AG09309 (cell line): Measurements from ENCODE around the gene LARGE1.

Experiments used
- DNase-seq: peaks from one replicate; pipeline ENCODE4 v3.0.0-alpha.2; 2010; ENCODE audit warnings: low read depth
- H3K4me3 ChIP-seq: 2 replicates; pipeline ENCODE4 v1.5.1; 2011; ENCODE audit warnings: mild to moderate bottlenecking, low read depth, low read length, moderate library complexity; ENCODE audit not compliant: control insufficient read depth
- TF ChIP-seq, protein P1 (sequence below): IDR thresholded peaks from 2 replicates; pipeline ENCODE4 v1.5.1; 2011; ENCODE audit warnings: mild to moderate bottlenecking, low read depth, low read length, inconsistent platforms; ENCODE audit not compliant: insufficient read depth, control insufficient read depth; ENCODE audit errors: missing control alignments

Gene LARGE1

DNA sequence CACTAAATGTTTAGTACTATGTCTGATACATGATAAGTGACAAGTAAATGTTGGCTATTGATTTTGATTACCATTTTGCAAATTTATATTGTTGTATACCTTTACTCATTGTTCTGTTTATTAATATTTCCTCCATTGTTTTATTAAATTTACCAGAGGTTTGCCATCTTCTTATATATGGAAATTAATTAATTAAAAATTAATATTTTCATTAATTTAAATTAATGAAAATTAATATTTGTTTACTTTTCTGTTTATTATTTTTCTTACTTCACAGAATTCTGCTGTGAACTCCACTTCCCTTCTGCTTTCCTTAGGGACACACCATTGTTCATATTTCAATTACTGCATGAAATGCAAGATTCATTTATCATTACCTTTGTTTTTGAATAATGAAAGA lies 331.0 kb downstream of the LARGE1 start:
- DNase-seq = no peak
- TF ChIP-seq, protein P1, sequence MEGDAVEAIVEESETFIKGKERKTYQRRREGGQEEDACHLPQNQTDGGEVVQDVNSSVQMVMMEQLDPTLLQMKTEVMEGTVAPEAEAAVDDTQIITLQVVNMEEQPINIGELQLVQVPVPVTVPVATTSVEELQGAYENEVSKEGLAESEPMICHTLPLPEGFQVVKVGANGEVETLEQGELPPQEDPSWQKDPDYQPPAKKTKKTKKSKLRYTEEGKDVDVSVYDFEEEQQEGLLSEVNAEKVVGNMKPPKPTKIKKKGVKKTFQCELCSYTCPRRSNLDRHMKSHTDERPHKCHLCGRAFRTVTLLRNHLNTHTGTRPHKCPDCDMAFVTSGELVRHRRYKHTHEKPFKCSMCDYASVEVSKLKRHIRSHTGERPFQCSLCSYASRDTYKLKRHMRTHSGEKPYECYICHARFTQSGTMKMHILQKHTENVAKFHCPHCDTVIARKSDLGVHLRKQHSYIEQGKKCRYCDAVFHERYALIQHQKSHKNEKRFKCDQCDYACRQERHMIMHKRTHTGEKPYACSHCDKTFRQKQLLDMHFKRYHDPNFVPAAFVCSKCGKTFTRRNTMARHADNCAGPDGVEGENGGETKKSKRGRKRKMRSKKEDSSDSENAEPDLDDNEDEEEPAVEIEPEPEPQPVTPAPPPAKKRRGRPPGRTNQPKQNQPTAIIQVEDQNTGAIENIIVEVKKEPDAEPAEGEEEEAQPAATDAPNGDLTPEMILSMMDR = no peak

DNA sequence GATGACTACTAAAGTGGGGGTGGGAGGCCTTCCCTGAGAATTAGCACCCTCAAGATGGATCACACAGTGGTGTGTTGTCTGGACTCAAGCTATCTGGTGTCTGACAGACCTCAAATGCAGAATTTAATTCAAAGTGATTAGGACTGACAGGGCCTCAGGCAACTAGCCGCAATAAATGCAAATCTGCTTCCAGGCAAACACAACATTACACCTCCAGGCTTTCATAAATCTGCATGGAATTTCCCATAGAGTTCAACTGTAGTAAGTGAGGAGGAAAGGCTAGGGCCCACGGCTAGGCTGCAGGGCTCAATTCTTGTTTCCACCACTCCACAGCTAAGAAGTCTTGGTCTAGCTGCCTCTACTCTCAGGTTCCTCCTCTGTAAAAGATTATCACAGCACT lies 331.4 kb downstream of the LARGE1 start:
- DNase-seq = no peak
- TF ChIP-seq, protein P1 = no peak

More for the DNA sequence above, 331.0 kb downstream of the LARGE1 start:
- H3K4me3 ChIP-seq = no peak overlapping the region

DNA sequence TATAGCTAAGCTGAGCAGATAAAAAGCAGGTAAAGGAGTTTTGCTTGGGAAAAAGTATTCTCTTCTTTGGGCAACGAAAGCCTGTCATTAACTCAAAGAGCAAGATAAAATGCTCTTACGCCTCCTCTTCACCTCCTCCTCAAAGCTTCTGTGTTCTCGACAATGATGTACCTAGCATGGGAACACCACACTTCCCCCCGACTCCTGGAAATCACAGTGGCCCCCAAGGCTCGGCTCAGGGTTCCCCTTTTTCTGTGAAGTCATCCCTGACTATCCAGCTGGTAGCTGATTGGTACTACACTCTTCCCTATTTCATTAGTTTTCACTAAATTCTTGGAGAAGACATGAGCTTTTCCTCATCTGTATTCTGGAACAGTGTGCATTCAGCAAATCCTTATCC lies 336.1 kb downstream of the LARGE1 start:
- no peak for DNase-seq
- no peak overlapping the region for H3K4me3 ChIP-seq
- TF ChIP-seq, protein P1 = no peak

More for the DNA sequence above, 331.4 kb downstream of the LARGE1 start:
- no peak overlapping the region for H3K4me3 ChIP-seq

DNA sequence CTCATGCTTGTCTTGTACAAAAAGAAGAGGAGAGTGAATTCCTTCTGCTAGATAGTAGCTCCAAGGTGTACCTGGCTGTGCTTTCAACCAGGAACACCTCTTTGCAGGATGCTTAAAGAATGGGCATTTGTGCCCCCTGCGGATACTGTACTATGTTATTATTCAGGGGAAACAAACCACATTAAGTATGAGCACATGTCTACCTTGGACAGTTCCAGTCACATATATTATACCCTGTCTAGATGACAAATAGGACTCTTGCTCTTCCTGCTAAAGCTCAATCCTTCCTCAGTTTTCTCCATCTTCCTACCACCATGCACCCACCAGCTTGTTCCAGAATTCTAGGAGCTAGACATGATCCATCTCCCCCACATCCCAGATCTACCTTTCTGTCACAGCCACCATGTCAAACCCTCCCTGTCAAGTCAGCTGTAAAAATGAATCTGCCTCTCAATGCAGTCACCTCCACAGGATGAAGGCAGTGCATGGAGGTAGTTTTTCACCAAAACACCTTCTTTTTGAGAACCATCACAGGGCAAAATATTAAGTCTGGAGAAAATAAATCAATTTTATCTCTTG lies 337.4 kb downstream of the LARGE1 start:
- H3K4me3 ChIP-seq = no peak overlapping the region
- DNase-seq = no peak
- TF ChIP-seq, protein P1 = no peak

DNA sequence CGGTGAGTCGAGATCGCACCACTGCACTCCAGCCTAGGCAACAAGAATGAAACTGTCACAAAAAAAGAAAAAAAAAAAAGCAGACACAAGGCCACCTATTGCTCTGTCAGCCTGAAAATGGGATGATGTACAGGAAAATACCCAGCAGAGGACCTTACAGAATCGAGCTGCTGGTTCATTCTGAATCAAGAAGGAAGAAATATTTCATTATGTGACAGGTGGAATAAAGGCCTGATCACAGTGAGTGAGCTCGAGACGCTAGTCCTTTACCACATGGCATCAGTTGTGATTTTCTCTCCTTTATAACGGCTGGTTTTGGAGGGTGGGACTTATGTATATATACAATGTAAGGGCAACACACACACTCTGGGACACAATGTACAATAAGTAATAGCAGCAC lies 340.0 kb downstream of the LARGE1 start:
- no peak overlapping the region for H3K4me3 ChIP-seq
- no peak for DNase-seq
- TF ChIP-seq, protein P1 = no peak

DNA sequence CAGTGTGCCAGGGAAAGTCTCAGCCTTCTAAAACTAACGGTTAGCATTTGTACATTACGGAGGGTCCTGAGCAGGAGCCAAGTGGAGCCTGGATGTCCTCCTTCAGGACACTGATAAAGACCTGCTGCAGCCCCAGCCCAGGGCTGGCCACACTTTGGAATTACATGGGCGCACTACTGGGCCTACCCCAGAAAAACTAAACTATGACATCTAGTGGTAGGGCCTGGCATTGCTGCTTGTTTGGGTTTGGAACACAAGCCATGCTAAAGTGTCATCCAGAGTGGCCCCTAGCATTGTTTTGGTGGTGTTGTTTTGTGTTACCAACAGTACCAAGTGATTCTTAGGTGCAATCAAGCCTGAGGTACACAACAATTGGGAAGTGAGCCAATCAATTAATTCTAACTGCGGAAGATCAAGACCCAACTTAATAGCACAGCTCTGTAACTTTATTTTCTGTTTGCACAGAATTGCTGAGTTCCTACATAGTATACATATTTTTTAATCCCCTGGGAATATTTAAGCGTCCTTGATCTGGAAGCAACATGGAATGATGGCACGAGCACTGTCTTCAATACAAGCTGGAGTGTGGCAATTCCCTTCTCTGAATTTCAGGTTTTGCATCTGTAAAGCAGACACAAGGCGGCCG lies 340.7 kb downstream of the LARGE1 start:
- H3K4me3 ChIP-seq = no peak overlapping the region
- TF ChIP-seq, protein P1 = peak; percentile 86
- DNase-seq = peak; percentile 1

DNA sequence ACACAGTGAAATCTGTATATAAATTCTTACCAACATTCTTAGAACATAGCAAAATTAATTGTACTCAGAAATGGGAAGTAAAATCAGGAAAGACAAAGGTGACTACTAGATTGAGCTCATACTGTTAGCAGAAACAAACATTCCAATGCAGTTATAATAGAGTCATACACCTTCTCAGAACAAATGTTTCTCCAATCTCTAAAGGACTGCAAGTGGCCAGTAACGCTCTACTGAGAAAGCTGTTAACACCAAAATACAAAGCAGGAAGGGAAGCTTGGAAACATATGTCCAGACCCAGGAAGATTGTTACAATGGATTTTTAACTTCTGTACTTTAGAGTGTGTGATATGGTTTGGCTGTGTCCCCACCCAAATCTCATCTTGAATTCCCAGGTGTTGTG lies 341.5 kb downstream of the LARGE1 start:
- no peak overlapping the region for H3K4me3 ChIP-seq
- no peak for DNase-seq
- TF ChIP-seq, protein P1 = no peak
